ENCODE results near the gene AP3M1.

DNA sequence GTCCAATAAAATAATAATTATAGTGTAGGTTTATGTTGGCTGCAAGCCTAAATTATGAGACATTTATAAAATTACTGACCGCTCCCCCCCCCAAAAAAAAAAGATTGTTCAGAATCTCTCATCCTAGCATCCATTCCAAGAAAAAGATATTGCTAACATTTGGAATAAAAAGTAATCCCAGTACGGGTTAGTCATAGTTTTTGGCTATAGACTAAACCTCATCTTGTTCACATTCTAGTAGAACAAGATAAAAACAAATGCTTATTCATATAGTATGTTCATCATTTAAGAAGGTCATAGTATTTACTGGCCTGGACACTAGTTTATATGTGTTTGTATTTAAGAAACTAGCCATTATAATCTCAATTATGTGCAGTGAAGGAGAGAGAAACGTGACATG is 44.4 kb upstream of the AP3M1 start:
- no peak for TF ChIP-seq EZH2 (optimal IDR thresholded peaks at IDR 0.05; ENCODE audit: low read depth, low read length)
- no peak for TF ChIP-seq CTCF (IDR thresholded peaks at IDR 0.05; ENCODE audit: low read length)
- no peak for TF ChIP-seq EZH2phosphoT487 (IDR thresholded peaks at IDR 0.05; ENCODE audit: low read length)

All from MM.1S (cell line).